Measurements from ENCODE around the gene NFAM1.

- no peak for TF ChIP-seq CTCF (IDR thresholded peaks at IDR 0.05)
- TF ChIP-seq POLR2A (IDR thresholded peaks at IDR 0.05) = no peak
Measured at GRCh38 chr22:42433754-42434682, 1.8 kb upstream of the NFAM1 start.
